SIG-M5 (cell line): ENCODE data around the gene LIPC.
A peak's percentile ranks its signal among the peaks of the same experiment; 100 is the strongest.

ENCODE experiments used
- DNase-seq: peaks from one replicate; lab custom pipeline; 2025; lab: John Stamatoyannopoulos, UW

Gene LIPC

GRCh38 chr15:58436552-58436951 is 4.8 kb downstream of the LIPC start:
- no peak for DNase-seq

DNA sequence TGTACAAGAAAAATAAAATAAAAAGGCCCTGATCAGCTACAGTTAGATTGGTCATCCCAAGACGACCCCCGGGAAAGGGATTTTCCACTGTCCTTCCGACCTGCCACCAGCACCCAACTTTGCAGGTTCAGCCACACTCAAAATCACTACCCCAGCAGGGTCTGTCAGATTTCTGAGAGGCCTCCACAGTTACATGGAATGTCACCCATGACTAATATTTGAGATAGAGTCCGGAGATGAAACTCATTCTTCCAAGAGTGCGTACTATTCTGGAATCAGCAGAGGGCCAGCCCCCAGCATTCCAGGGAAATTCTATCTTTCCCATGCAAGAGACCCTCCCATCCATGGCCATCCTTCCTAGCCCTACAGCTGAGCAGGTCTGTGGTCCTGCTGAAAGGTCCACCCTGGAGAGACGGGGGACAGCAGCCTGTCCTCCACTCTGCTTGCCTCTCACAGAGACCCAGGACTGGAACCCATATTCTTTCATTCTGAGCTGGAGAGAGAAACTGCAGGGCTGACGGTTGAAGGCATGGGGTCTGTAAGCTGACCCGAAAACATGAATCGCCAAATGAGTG is 5.8 kb downstream of the LIPC start:
- DNase-seq, result no peak

GRCh38 chr15:58438111-58438510 is 6.3 kb downstream of the LIPC start:
- DNase-seq, result no peak

DNA sequence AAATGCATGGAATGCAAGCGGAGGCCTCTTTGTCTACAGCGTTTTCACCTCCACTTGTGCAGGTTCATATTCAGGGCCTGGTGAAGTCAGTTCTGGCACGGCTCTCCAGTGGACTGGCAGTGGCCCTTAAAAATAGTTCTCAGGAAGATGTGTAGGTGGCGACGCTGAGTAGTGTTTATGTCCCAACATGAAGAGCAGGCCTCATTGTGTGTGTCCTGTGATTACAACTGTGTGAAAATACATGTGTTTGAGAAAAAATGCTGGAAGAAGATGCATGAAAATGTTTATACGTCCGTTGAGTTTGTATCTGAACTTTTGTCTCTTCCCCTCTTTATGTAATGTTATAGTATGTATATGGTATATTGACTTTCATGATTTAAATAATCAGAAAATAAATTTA is 7.2 kb downstream of the LIPC start:
- peak; percentile 8 for DNase-seq

DNA sequence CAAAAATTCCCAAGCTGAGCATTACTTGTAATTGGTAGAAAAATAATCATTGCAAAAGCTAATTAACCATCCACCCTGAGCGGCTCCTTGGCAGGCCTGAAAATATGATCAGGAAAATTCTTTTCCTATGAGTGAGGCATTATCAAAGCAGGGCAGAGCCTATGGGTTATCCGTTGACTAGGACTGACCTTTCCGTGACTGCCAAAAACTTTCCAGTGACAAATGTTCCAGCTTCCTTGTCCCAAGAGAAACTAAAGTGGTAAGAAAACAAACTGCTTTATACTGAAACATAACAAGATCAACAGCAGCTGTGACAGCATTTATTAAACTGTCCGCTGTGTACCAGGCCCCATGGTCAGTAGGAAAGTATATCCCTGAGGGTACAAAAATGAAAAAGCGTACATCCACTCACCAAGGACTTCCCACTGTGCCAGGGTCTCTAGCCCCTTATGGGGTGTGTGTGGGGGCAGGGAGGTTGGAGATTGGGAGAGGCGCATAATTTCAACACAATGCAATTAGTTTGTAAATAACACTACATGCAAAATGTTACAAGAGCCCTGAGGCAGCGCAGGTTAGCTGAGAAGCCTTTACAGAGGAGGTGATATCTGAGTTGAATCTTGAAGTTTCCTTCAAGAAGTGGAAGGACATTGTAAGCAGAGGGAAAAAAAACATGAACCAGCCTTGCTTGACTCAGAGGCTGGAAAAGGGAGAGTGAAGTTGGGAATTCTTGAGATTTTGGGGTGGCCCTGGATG is 8.5 kb downstream of the LIPC start:
- no peak for DNase-seq

DNA sequence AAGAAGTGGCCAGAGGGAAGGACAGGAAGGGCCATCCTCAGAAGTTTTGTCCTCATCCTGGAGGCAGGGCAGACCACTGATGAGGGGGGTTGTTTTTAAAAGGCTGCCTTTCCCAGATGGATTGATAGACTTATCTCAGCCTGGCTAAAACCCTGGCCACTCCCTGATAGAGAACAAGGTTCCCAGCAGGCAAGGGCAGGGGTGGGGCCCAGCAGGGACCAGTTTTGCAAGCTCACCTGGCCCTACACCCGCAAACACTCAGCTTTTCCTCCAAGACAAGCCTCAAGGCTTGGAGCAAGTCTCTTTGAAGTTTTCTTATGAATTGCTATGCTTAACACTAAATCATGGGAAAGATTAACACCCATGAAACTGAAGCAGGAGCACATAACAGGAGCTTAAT is 9.1 kb downstream of the LIPC start:
- DNase-seq, result no peak

DNA sequence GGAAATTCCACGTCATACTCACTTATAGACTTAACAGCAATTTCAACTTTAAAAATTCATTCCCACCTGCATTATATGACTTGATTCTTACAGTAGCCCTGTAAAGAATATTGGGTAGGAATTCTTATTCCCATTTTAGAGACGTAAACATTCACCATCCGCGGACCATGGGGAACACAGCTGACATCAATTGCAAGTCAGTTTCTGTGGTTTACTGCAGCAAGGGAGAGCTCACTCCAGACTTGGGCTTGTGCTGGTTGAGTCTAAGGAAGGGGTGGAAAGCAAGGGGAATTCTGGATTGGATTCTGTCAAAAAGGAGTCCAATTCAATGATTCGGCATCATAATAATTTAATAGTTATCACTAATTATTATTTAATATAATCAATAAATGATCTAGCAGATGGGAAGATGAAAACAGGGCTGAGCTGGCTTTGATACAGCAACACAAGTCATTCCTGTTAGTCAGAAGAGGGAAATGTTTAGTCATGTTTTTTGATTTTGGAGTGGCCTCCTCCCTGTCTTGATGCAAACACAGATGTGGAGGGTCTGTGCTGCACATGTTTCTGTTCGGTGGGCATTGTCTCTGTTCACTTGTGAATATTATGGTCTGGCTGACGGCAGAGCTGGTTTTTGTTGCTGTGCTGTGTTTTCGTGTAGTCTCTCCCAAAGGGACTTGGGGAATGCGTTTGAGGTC is 9.7 kb downstream of the LIPC start:
- DNase-seq, result no peak

DNA sequence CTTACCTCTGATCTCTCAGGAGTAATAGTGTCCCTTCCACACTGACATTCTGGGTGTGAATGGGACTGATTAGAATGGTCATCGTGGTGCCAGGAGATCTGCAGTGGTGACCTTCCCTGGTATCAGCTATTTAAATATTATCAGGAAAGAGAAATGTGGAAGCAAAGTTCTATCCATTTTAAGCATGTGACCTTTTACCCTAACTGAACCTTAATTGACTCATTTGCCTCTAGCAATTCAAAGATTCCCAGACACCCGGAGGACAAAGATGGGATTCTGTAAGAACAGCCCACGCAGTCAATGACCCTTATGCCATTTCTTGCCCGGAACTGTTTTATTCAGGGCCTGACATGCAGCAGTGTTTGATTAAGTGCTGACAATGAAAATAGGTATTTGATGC is 10.3 kb downstream of the LIPC start:
- DNase-seq, result no peak

DNA sequence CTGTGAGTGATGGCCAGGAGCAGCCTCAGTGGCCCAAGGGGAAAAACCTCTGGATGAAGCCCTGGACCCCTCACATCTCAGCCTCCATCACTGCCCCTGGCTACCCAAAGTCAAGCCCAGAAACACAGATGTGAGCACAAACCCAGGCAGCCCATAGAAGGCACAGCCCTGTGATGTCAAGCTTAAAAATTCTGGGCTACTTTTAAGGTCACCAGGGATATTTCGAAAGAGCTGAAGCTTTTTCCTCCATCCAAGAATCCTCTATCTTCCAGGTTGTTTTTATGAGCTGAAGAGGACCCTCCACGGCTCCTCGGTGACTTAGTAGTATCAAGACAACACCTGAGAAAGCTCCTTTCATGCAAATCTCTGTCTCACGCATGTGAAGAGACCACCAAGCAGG is 11.5 kb downstream of the LIPC start:
- no peak for DNase-seq

DNA sequence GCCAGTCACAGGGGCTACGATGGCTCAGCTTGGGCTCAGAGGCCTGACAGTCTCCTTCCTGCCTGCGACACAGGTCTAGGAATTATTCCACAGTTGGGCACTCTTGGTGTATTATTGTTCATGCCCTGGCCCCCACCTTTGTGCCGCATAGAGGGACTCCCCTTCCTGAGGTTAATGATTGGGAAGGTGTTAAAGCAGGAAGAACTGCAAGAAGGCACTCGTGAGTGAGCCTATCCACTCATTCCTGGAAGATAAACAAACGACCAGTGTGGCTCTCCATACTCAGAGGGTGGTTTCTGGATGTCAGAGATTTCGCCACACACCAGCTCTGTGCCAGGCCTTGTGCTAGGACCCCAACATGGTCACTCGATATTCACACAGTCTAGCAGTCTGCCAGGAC is 12.3 kb downstream of the LIPC start:
- DNase-seq, result no peak

DNA sequence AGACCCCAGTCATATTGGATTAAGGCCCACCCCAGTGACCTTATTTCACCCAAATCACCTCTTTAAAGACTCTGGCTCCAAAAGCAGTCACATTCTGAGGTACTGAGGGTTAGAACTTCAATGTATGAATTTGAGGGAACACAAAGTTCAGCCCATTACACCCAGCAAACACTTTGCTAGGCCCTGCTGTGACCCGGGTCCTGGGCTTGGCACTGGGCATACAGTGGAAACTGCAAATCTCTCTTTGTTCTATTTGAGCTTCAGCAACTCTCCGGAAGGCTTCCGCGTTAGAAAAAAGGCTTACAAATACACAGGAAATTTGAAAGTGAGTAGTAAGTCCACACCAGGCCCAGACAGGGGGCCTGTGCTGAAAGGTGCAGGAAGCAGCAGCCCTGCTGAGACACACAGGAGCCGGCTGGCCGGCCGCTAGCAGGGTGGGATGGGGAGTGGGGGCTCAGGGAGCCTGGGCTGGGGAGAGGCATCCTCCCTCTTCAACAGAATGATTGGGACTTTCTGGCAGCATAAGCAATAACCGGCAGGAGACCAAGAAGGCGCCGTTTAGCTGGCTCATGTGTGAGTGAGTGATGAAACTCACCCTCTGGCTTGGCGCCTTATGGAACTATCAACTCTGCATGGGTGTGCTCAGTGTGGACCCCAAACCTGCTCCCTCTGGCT is 13.0 kb downstream of the LIPC start:
- DNase-seq, result no peak

DNA sequence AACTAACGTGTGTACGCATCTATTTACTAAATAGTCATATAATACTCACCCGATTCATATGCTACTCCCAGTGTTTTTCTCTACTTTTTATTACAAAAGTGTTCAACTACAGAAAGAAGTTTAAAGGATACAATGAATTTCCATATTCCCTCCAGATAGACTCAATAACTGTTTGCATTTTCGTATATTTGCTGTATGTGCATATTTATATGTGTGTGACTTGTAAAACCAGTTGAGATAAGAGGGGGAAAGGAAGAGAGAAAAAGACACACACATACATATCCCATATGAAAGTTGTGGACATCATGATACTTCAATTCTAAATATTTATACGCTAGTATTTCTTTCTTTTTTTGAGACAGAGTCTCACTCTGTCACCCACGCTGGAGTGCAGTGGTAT is 14.1 kb downstream of the LIPC start:
- no peak for DNase-seq

GRCh38 chr15:58446521-58446920 is 14.7 kb downstream of the LIPC start:
- DNase-seq, result no peak

DNA sequence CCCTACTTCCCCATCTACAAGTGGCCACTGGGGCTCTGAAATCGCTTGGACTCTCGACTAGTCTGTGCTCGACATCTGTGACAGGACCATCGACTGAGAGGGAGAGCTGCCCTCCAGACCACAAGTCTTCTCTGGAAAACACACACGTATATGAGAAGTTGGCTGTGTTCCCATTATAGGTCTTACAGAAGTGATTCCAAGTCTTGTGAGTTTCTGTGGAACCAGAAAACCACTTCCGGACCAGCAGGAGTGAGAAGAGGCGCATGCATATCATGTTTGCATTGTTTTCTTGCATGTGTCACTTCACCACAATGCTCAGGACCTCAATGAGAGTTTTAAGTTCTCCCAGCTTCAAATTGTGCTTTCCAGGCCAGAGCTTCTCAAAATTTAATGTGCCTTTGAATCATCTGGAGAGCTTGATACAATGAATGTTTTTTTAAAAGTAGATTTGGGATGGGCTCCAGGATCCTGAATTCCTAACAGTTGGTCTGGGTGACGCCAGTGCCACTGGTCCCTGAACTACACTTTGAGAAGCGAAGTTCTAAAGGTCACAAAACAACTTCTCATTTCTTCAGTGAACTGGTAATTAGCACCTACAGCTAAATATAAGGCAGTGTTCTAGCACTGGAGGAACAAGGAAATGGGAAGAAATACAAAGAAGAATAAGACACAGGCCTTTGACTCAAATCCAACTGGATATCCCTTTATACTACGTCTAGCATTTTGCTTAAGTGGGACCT is 15.7 kb downstream of the LIPC start:
- DNase-seq, result no peak

GRCh38 chr15:58448331-58448730 is 16.5 kb downstream of the LIPC start:
- no peak for DNase-seq

DNA sequence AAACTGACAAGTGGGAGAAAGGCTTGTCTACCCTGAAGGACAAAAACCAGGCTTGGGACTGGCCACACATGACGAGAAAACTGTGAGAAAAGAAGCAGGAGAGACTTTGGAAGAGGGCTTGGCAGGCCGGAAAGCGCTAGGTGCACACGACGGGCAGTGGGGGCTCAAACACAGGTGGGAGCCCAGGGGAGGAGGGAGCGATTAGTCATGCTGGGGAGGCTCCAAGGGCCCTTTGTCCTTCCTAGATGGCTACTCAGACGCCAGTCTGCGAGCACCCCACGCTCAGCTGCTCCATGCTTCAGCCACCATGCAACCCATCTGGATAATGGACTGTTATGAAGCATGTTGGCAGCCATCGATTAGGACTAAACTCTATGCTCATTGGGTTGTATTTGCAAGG is 17.1 kb downstream of the LIPC start:
- no peak for DNase-seq

- DNase-seq, result no peak
These were observed 20.0 kb downstream of the LIPC start for GRCh38 chr15:58451826-58452225.

DNA sequence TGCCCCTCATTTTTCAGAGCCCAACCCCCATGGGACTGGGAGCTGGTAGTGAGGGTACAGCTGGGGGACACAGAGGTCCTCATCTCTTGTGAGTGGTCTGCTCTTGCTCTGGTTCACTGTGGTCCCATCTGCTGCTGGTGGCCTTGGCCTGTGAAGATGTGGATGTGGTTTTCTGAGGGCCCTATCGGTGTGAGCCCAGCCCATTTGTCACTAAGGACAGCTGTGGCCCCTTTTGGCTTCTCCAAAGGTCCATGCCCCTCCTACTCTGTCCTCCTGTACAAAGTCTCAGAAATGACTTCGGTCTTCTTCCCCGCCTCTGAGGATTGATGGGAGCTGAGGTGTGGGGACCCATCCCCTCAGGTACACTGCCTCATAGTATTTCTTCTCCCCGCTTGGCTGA is 21.0 kb downstream of the LIPC start:
- no peak for DNase-seq

DNA sequence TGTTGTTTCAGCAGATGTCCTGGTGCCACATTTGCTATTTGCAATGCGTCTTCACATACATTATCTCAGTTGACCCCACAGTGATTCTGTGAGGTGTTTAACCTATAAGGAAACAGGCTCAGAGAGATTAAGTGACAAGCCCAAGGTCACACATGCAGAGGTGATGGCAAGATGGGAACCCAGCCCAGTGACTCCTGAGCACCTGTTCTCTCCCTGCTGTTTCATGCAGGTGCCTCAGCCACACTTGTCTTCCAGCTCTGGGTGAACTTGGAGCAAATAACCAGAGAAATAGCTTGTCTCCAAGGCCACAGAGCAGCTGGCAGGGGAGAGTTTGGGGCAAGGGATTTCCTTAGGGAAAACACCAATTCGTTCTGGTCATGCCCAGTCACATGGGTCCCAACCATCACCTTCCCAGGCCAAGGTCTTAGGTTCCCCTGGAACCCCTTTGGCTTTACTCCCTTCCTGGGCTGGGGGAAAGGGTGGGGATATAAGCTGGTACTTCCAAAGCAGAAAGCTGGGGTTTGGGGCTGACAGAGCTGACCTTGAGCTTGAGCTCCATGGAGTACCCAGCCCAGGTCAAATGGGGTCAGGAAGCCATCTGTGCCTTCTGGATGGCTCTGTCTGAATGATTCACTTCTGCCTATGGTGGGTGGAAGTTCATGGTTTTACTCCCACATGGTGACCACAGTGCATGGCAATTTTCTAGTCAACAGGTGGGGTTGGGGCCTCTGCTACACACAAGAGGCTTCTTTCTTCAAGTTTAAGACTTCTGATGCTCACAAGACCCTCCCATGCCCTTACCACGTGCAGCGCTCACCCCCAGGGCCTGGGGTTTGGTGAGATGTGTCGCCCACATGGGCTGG is 22.4 kb downstream of the LIPC start:
- DNase-seq, result no peak

DNA sequence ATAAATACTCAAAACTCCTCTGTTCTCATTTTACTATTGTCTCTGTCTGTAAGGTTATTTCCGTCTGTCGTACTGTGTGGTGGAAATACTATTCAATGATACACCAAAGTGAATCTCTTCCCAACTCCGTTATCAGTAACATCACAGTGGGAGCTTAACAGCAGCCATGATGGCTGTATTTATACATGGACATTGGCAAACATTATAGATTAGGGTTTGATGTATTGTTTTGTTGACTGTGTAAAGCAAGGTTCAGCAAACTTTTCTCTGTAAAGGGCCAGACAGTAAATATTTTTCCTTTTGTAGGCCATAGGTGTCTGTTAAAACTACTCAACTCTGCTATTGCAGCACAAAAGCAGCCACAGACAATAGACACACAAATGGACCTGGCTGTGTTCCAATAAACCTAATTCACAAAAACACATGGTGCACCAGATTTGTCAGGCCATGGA is 23.2 kb downstream of the LIPC start:
- DNase-seq, result no peak

GRCh38 chr15:58457466-58457965 is 25.7 kb downstream of the LIPC start:
- DNase-seq, result no peak
